Ishikawa (cell line): Measurements from ENCODE around the gene TMEM214.

Experiments used
- CEBPB ChIP-seq: IDR thresholded peaks from 2 replicates; pipeline ENCODE4 v1.6.1; 2012
- CREB1 ChIP-seq: IDR thresholded peaks from 2 replicates; pipeline ENCODE4 v1.6.1; 2012; ENCODE audit warnings: low read depth
- EGR1 ChIP-seq: IDR thresholded peaks from 2 replicates; pipeline ENCODE4 v1.6.1; 2012
- EP300 ChIP-seq: IDR thresholded peaks from 2 replicates; pipeline ENCODE4 v1.6.1; 2012; ENCODE audit warnings: borderline replicate concordance
- NFIC ChIP-seq: IDR thresholded peaks from 2 replicates; pipeline ENCODE4 v1.6.1; 2012
- RAD21 ChIP-seq: IDR thresholded peaks from 2 replicates; pipeline ENCODE4 v1.6.1; 2012; ENCODE audit warnings: low read depth
- TAF1 ChIP-seq: IDR thresholded peaks from 2 replicates; pipeline ENCODE4 v1.6.1; 2012; ENCODE audit warnings: low read depth, mild to moderate bottlenecking
- TEAD4 ChIP-seq: IDR thresholded peaks from 2 replicates; pipeline ENCODE4 v1.6.1; 2012
- USF1 ChIP-seq: IDR thresholded peaks from 2 replicates; pipeline ENCODE4 v1.6.1; 2012
- YY1 ChIP-seq: IDR thresholded peaks from 2 replicates; pipeline ENCODE4 v1.6.1; 2012; ENCODE audit warnings: low read depth
- TF ChIP-seq, protein P1 (sequence below): IDR thresholded peaks from 2 replicates; pipeline ENCODE4 v1.6.1; 2012; ENCODE audit warnings: low read depth, mild to moderate bottlenecking
- TF ChIP-seq, protein P2 (sequence below): IDR thresholded peaks from 2 replicates; pipeline ENCODE4 v1.6.1; 2012

DNA sequence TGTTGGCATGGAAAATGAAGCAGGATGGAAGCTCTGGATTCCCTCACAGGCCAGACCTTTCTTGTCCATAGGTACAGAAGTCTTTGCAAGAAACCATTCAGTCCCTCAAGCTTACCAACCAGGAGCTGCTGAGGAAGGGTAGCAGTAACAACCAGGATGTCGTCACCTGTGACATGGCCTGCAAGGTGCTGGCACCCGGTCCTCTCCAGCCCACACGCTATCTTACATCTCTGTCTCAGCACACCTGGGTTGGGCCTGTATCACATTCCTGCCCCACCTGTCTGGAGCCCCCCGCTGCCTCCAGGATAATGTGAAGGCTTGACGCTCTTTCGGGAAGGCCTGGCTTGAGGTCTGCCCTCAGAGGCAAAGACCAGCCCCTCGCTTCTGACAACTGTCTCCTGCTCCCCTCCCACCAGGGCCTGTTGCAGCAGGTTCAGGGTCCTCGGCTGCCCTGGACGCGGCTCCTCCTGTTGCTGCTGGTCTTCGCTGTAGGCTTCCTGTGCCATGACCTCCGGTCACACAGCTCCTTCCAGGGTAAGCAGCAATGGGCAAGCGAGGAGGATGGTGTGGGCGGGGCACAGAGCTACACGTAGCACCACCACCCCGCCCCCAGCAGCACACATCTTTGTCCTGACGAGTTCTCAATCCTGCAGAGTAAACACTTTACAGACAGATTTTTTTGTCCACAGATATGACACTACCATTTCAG is 6.0 kb downstream of the TMEM214 start:
- TF ChIP-seq EP300 = no peak
- TF ChIP-seq TEAD4 = no peak
- TF ChIP-seq CEBPB = no peak
- no peak for TF ChIP-seq USF1
- no peak for TF ChIP-seq EGR1
- TF ChIP-seq TAF1 = no peak
- TF ChIP-seq, protein P1, sequence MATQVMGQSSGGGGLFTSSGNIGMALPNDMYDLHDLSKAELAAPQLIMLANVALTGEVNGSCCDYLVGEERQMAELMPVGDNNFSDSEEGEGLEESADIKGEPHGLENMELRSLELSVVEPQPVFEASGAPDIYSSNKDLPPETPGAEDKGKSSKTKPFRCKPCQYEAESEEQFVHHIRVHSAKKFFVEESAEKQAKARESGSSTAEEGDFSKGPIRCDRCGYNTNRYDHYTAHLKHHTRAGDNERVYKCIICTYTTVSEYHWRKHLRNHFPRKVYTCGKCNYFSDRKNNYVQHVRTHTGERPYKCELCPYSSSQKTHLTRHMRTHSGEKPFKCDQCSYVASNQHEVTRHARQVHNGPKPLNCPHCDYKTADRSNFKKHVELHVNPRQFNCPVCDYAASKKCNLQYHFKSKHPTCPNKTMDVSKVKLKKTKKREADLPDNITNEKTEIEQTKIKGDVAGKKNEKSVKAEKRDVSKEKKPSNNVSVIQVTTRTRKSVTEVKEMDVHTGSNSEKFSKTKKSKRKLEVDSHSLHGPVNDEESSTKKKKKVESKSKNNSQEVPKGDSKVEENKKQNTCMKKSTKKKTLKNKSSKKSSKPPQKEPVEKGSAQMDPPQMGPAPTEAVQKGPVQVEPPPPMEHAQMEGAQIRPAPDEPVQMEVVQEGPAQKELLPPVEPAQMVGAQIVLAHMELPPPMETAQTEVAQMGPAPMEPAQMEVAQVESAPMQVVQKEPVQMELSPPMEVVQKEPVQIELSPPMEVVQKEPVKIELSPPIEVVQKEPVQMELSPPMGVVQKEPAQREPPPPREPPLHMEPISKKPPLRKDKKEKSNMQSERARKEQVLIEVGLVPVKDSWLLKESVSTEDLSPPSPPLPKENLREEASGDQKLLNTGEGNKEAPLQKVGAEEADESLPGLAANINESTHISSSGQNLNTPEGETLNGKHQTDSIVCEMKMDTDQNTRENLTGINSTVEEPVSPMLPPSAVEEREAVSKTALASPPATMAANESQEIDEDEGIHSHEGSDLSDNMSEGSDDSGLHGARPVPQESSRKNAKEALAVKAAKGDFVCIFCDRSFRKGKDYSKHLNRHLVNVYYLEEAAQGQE = no peak
- no peak for TF ChIP-seq CREB1
- no peak for TF ChIP-seq RAD21
- no peak for TF ChIP-seq YY1
- TF ChIP-seq, protein P2, sequence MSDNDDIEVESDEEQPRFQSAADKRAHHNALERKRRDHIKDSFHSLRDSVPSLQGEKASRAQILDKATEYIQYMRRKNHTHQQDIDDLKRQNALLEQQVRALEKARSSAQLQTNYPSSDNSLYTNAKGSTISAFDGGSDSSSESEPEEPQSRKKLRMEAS = no peak
- TF ChIP-seq NFIC = no peak
